Endothelial cell of umbilical vein (primary cell): ENCODE data around the gene KMT2B. TPM values are rescaled to one million over a fixed set of nuclear protein-coding genes. Genes with fewer than 3 reads are reported as not detected.

ENCODE experiments used
- BruUV-seq: library from RNA; stranded (reverse); fragments of 400-500 nt; replicated peaks from 2 replicates; lab custom pipeline; 2021; lab: Mats Ljungman, UMichigan
- CTCF ChIA-PET: fragments of 300-600, 350-600 bp; sonication (Branson Sonifier 250); formaldehyde crosslinking; loops from one replicate; lab custom pipeline; 2021; ENCODE audit warnings: antibody characterized with exemption, inconsistent platforms; lab: Charles Lee
- POLR2A ChIA-PET: fragments of 300-600, 350-600 bp; sonication (Branson Sonifier 250); formaldehyde crosslinking; loops from one replicate; lab custom pipeline; 2021; ENCODE audit warnings: antibody characterized with exemption, inconsistent platforms; lab: Charles Lee
- DNase-seq: peaks from one replicate; pipeline ENCODE4 v3.0.0-alpha.2; 2011; ENCODE audit warnings: low read depth, low spot score
- FAIRE-seq: peaks from 2 replicates; lab custom pipeline; 2011; peaks lifted over from hg19 to GRCh38; lab: Jason Lieb, UNC
- H2AFZ ChIP-seq: 2 replicates; pipeline ENCODE4 v1.6.0; 2012; ENCODE audit warnings: low read depth, low read length, control low read depth, inconsistent platforms
- H3K27ac ChIP-seq: 2 replicates; pipeline ENCODE4 v1.5.1; 2011; ENCODE audit warnings: low read depth, mild to moderate bottlenecking, control low read depth, low read length, moderate library complexity; ENCODE audit not compliant: insufficient read depth
- H3K27me3 ChIP-seq, 2 experiments: 2 replicates each; pipeline versions ENCODE4 v1.6.0 to v1.6.1; 2011; ENCODE audit warnings: low read length in 2 of 2, mixed read lengths in 1 of 2; ENCODE audit not compliant: control insufficient read depth in 2 of 2, insufficient read depth in 2 of 2
- H3K36me3 ChIP-seq, 2 experiments: 2 replicates in 1 of 2; 3 replicates in 1 of 2; pipeline ENCODE4 v1.5.1; 2011; ENCODE audit warnings: low read length in 2 of 2, mild to moderate bottlenecking in 1 of 2, moderate library complexity in 1 of 2; ENCODE audit not compliant: control insufficient read depth in 2 of 2, insufficient read depth in 2 of 2; ENCODE audit errors: extremely low read depth in 1 of 2
- H3K4me1 ChIP-seq: 3 replicates; pipeline ENCODE4 v1.5.1; 2011; ENCODE audit warnings: mild to moderate bottlenecking, low read length; ENCODE audit not compliant: control insufficient read depth, insufficient read depth; ENCODE audit errors: extremely low read depth
- H3K4me2 ChIP-seq: 2 replicates; pipeline ENCODE4 v1.6.1; 2011; ENCODE audit warnings: low read length, control low read depth, mixed read lengths; ENCODE audit not compliant: insufficient read depth
- H3K4me3 ChIP-seq, 3 experiments: fragments of 200-600 bp in 1 of 3; sonication (generic), shearing (Covaris generic) in 1 of 3; replicated peaks in 1 of 3; 2 replicates each; pipeline ENCODE4 v1.5.1; 2011 to 2016; ENCODE audit warnings: control low read depth in 3 of 3, low read length in 3 of 3, mild to moderate bottlenecking in 2 of 3, inconsistent platforms in 1 of 3, low read depth in 1 of 3, moderate library complexity in 1 of 3; ENCODE audit not compliant: insufficient read depth in 1 of 3
- H3K79me2 ChIP-seq: 2 replicates; pipeline ENCODE4 v1.6.0; 2012; ENCODE audit warnings: low read length, inconsistent platforms; ENCODE audit not compliant: control insufficient read depth, insufficient read depth
- H3K9ac ChIP-seq: replicated peaks from 2 replicates; pipeline ENCODE3; 2011; ENCODE audit warnings: low read length, control low read depth; ENCODE audit not compliant: insufficient read depth; ENCODE audit errors: extremely low read depth
- H3K9me1 ChIP-seq: replicated peaks from 3 replicates; pipeline ENCODE4 v1.6.0; 2011; ENCODE audit warnings: mild to moderate bottlenecking, low read length; ENCODE audit not compliant: control insufficient read depth, insufficient read depth; ENCODE audit errors: extremely low read depth
- H3K9me3 ChIP-seq: replicated peaks from 2 replicates; pipeline ENCODE4 v1.5.1; 2012; ENCODE audit warnings: low read length, inconsistent platforms; ENCODE audit not compliant: control insufficient read depth, insufficient read depth
- H4K20me1 ChIP-seq: replicated peaks from 2 replicates; pipeline ENCODE3; 2011; ENCODE audit warnings: mild to moderate bottlenecking, low read length; ENCODE audit not compliant: control insufficient read depth, insufficient read depth; ENCODE audit errors: extremely low read depth
- CTCF ChIP-seq, 2 donors: IDR thresholded peaks; 1 replicate in 1 of 2; 2 replicates in 1 of 2; pipeline ENCODE4 v1.5.1; 2011; ENCODE audit warnings: low read length in 2 of 2, mild to moderate bottlenecking in 2 of 2, moderate library complexity in 2 of 2, control low read depth in 1 of 2, inconsistent platforms in 1 of 2, low read depth in 1 of 2; ENCODE audit not compliant: insufficient read depth in 1 of 2; ENCODE audit errors: extremely low read depth in 1 of 2
- EZH2 ChIP-seq: IDR thresholded peaks from 2 replicates; pipeline ENCODE4 v1.6.1; 2012; ENCODE audit warnings: borderline replicate concordance, low read depth, mild to moderate bottlenecking, moderate library complexity, low read length, inconsistent platforms; ENCODE audit not compliant: severe bottlenecking
- FOS ChIP-seq: IDR thresholded peaks from 2 replicates; pipeline ENCODE4 v1.6.1; 2011; ENCODE audit warnings: mild to moderate bottlenecking, low read length, moderate library complexity, borderline replicate concordance; ENCODE audit not compliant: insufficient read depth
- GATA2 ChIP-seq: IDR thresholded peaks from 2 replicates; pipeline ENCODE4 v1.7.0; 2011; ENCODE audit warnings: low read depth, mild to moderate bottlenecking, moderate library complexity, mixed read lengths, low read length; ENCODE audit not compliant: insufficient read length, insufficient read depth
- MYC ChIP-seq: IDR thresholded peaks from one replicate; pipeline ENCODE4 v1.6.1; 2011; ENCODE audit warnings: mild to moderate bottlenecking, low read depth, low read length
- POLR2A ChIP-seq: IDR thresholded peaks from 2 replicates; pipeline ENCODE4 v1.6.1; 2012; ENCODE audit warnings: low read depth, mild to moderate bottlenecking, control low read depth, low read length
- POLR2AphosphoS5 ChIP-seq: IDR thresholded peaks from 2 replicates; pipeline ENCODE4 v1.6.1; 2012; ENCODE audit warnings: low read depth, mild to moderate bottlenecking, control low read depth, low read length, moderate library complexity; ENCODE audit not compliant: insufficient read depth
- dilution Hi-C: fragments of 300-500 bp; cut with MboI; formaldehyde crosslinking; loops from one replicate; pipeline ENCODE4 v1.15.0; 2019; ENCODE audit warnings: low sequenced_read_pairs; ENCODE audit not compliant: extremely low pct_ligation_motif_present
- intact Hi-C: fragments of 100-400 bp; cut with micrococcal nuclease; formaldehyde crosslinking; loops from one replicate; pipeline ENCODE4 v1.10.0; 2022
- polyA plus RNA-seq, 4 experiments: library from polyadenylated mRNA; depleted of rRNA in 3 of 4; stranded (reverse) in 3 of 4; unstranded in 1 of 4; fragments of >200 nt; gene quantifications; 2 replicates each; pipeline versions ENCODE4 v1.2.1 to v1.2.3, GENCODE V29; 2011 to 2012; ENCODE audit warnings: missing spikeins in 1 of 4
- total RNA-seq: library from RNA; stranded (reverse); gene quantifications from 2 replicates; pipeline ENCODE4 v1.2.3, GENCODE V29; 2021
- TF ChIP-seq, protein P1 (sequence below): IDR thresholded peaks from 2 replicates; pipeline ENCODE4 v1.6.1; 2011; ENCODE audit not compliant: insufficient read depth, insufficient read length

KMT2B gene
- total and polyA plus RNA-seq, 2 donors (not counting 3 experiments of a cell fraction or from before 2014, with no cell fraction given), result 28.4 to 37.2 TPM

DNA sequence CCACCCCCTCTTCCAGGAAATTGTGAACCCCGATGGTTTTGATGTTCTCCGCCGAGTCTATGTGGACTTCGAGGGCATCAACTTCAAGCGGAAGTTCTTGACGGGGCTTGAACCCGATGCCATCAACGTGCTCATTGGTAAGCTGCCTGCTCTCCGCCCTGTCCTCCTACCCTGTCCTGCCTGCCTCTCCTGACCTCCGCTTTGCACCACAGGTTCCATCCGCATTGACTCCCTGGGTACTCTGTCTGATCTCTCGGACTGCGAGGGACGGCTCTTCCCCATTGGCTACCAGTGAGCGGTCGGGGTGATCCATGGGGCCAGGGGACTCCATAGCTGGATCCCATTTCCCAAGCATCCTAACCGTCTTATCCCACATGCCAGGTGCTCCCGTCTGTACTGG is 12.5 kb downstream of the KMT2B start:
- intact Hi-C loops, result no loop called here
- Histone ChIP-seq H3K27me3 (no peaks in the 10 kb centered on the region), H3K27ac (no peak overlapping the region), H3K36me3 (peaks cover 20 to 76% of the 10 kb centered on the region in 2 experiments), H3K4me3 (no peak overlapping the region), H4K20me1 (no peaks in the 10 kb centered on the region), H3K79me2 (no peaks in the 10 kb centered on the region), H3K9ac (no peak overlapping the region), H3K9me1 (no peaks in the 10 kb centered on the region), H3K9me3 (no peaks in the 10 kb centered on the region), H3K4me1 (no peaks in the 10 kb centered on the region), H2AFZ (no peak overlapping the region), H3K4me2 (no peak overlapping the region)
- dilution Hi-C loops, result no loop called here
- TF ChIP-seq FOS (no peak), EZH2 (no peak), MYC (no peak), CTCF (IDR thresholded peaks at IDR 0.05; ENCODE audit: extremely low read depth in 1 of 2, insufficient read depth in 1 of 2, low read depth in 1 of 2, low read length in 2 of 2) (no peak), POLR2A (no peak), GATA2 (no peak), POLR2AphosphoS5 (no peak)
- TF ChIP-seq, protein P1, sequence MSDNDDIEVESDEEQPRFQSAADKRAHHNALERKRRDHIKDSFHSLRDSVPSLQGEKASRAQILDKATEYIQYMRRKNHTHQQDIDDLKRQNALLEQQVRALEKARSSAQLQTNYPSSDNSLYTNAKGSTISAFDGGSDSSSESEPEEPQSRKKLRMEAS, result no peak
- ChIA-PET CTCF (no interaction called here), POLR2A (no interaction called here)
- BruUV-seq, result TSS peak; percentile 4
- DNase-seq (no peak), FAIRE-seq (no peak)
